ENCODE results near the gene ATG9A.

- TF ChIP-seq, protein P1, sequence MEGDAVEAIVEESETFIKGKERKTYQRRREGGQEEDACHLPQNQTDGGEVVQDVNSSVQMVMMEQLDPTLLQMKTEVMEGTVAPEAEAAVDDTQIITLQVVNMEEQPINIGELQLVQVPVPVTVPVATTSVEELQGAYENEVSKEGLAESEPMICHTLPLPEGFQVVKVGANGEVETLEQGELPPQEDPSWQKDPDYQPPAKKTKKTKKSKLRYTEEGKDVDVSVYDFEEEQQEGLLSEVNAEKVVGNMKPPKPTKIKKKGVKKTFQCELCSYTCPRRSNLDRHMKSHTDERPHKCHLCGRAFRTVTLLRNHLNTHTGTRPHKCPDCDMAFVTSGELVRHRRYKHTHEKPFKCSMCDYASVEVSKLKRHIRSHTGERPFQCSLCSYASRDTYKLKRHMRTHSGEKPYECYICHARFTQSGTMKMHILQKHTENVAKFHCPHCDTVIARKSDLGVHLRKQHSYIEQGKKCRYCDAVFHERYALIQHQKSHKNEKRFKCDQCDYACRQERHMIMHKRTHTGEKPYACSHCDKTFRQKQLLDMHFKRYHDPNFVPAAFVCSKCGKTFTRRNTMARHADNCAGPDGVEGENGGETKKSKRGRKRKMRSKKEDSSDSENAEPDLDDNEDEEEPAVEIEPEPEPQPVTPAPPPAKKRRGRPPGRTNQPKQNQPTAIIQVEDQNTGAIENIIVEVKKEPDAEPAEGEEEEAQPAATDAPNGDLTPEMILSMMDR (IDR thresholded peaks at IDR 0.05): no peak
- TF ChIP-seq POLR2A (IDR thresholded peaks at IDR 0.05): no peak
Measured at GRCh38 chr2:219251656-219252055, 22.2 kb upstream of the ATG9A start.
